WTC11 (cell line): ENCODE data around the gene TDP1.

ENCODE experiments used
- MAX ChIP-seq: sonication (generic); formaldehyde crosslinking; IDR thresholded peaks from 2 replicates; pipeline ENCODE4 v1.8.0; 2022; ENCODE audit warnings: mild to moderate bottlenecking, missing genetic modification reagents
- SMAD4 ChIP-seq: sonication (generic); formaldehyde crosslinking; IDR thresholded peaks from 2 replicates; pipeline ENCODE4 v1.8.0; 2022; ENCODE audit warnings: mild to moderate bottlenecking, missing genetic modification reagents

DNA sequence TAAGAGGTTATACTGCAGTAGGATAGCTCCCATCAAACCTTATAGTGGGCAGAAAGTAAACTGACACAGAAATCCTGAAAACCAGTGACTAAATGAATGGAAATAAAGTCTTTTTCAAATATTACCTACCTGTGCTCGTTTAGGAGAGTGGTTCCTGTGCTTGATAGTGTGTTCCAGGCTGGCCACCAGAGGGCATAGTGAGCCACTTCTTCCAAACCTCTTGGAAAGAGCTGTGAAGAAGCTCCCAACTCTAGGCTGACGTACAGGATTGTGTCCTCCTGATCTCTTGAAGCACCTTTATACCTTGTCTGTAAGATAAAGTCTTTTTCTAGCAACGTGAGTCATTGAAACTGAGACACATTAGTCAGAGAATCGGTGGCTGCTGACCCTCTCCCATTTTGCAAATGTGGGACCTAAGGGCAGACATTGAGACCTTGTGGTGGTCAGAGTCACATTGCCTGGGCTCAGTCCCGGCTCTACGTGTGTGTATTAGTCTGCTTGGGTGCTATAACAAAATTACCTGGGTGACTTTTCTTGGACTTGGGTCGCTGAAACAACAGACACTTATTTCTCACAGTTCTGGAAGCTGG is 17.6 kb downstream of the TDP1 start:
- TF ChIP-seq MAX (no peak), SMAD4 (CRISPR knock-in tag) (no peak)
